Activated CD8-positive, alpha-beta memory T cell treated with anti-CD3 and anti-CD28 coated beads, Interleukin-2, amount 50 U/mL, for 1 hour (primary cell): ENCODE results near the gene FBN1.

Experiments used
- DNase-seq: peaks from one replicate; pipeline ENCODE4 v3.0.0-alpha.2; 2020; ENCODE audit errors: extremely low read depth

FBN1 gene

GRCh38 chr15:48366584-48367312, 278.8 kb downstream of the FBN1 start:
- no peak for DNase-seq

GRCh38 chr15:48365575-48365974, 279.9 kb downstream of the FBN1 start:
- no peak for DNase-seq

- no peak for DNase-seq
Observed at GRCh38 chr15:48363474-48363873, 282.0 kb downstream of the FBN1 start.

- no peak for DNase-seq
Observed at GRCh38 chr15:48361685-48362084, 283.8 kb downstream of the FBN1 start.

GRCh38 chr15:48360841-48361240, 284.7 kb downstream of the FBN1 start:
- DNase-seq = no peak
